NCI-H146 (cell line): ENCODE measurements around the gene ANAPC2.

Experiments
- DNase-seq: peaks from one replicate; lab custom pipeline; 2025; lab: John Stamatoyannopoulos, UW

ANAPC2 gene

DNA sequence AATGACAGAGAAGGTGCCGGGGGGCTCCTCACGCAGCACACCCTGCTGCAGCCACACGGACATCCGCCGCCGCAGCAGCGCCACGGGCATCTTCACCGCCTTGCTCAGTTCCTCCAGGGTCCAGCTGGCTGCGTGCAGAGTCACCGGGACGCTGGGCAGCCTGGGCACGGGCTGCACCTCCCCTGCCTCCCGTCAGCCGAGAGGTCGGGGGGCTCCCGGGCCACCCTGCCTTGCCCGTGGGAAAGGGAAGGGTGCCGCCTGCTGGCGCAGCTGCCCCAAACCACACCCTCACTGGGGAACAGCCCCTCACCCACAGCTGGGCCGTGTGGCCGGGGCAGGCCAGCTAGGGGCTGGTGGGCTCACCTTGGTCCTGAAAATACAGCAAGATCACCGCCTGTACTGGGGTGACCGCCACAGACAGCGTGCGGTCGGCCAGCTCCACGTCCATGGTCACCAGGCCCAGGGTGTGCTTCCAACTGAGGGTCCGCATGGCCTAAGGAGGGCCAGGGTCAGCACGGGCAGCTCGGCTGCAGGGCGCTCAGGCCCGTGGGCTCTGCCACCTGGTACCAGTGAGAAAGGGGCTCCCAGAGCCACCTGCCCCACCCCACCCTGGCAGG is 12.9 kb downstream of the ANAPC2 start:
- DNase-seq: no peak

DNA sequence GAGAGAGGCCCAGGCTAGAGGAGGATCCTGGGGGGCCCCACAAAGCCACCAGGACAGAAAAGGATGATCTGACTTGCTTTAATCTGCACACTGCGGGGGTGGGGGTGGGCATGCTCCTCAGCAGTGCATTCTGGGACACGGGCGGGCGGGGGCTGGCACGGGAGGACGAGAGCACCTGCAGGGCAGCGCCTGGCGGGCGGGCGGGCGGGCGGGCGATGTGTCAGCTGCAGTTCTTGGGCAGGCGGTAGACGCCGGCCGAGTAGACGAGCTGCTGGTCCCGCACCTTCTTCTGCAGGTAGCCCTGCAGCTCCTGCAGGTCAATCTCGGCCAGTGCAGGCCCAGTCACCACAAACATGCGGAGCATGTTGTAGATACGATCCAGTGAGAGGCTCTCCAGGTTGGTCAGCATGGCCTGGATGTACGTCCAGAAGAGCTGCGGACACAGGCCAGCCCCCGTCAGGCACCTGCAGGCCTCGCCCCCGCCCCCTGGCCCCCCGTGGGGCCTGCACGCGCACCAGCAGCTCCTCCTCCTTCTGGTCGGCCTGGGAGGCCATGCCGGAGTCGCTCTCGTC is 13.6 kb downstream of the ANAPC2 start:
- peak; percentile 80 for DNase-seq

DNA sequence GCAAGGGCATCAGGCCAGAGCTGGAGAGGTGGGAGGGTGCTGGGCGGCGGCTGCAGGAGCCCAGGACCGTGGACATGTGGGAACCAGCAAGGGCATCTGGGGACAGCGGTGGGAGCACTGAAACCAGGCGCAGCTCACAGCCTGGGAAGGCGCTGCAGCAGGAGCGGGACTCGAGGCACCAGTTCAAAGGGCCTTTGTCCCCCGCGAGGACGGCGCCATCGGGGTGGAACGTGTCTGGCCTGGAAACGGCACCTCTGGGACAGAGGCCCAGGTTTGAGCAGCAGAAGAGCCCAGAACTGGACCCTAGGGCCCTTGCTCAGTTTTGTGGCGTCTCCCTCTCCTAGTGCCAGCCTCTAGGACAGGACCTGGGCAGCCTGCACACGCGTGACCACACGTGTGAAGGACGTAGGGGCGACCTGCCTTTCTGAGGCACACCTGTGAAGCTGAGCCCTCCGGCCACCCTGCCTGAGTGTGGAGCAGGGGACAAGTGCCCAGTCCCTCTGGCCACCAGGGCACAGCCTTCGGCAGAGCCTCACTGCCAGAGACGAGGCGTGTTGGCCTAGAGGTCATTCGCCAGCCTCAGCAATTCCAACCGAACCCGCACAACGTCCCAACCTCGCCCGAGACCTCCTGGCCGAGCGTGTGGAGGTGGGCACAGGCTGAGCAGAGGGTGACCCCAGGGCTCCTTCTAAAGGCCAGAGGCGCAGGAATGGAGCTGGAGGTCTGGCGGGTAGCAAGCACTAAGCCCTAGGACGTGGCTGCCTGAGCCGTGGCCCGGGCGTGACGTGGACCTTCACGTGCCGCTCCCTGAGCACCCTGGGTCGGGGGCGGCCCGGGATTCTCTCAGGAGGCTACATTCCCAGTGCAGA is 14.3 kb downstream of the ANAPC2 start:
- DNase-seq: no peak

DNA sequence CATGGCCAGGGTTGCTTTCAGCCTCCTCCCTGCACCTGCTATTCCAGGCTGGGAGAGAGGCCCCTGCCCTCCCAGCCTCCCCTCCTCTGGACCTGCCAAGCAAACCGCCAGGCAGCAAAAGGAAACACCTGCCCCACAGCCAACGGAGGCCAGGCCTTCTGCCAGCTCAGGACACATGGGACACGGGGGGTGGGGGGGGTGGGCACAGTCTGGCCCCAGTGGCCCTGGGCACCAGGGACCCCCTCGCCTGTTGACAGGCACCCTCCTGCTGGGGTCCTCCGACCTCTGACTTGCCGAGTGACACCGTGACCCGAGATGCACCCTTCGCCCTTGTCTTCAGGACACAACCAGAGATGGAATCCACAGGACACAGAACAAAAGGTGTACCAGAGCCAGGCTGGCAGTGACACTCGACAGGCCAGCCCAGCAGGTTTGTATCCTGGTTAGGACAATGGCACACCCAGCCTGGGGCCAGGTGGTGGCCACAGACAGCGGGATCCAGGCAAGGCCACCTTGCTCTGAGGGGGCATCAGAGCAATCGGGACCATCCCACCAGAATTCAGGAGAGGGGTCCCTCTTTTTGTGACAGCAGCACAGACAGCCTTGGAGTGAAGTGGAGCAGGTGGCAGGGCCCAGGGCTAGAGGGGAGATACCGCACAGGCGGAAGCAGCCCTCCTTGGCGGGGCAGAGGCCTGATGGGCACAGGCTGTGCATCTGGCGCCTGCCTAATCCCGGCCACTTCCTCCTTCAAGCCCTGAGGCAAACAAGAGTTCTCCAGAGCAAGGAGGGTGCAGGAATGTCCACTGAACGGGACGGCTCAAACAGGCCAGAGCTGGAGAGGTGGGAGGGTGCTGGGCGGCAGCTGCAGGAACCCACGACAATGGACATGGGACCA is 15.2 kb downstream of the ANAPC2 start:
- DNase-seq: no peak

DNA sequence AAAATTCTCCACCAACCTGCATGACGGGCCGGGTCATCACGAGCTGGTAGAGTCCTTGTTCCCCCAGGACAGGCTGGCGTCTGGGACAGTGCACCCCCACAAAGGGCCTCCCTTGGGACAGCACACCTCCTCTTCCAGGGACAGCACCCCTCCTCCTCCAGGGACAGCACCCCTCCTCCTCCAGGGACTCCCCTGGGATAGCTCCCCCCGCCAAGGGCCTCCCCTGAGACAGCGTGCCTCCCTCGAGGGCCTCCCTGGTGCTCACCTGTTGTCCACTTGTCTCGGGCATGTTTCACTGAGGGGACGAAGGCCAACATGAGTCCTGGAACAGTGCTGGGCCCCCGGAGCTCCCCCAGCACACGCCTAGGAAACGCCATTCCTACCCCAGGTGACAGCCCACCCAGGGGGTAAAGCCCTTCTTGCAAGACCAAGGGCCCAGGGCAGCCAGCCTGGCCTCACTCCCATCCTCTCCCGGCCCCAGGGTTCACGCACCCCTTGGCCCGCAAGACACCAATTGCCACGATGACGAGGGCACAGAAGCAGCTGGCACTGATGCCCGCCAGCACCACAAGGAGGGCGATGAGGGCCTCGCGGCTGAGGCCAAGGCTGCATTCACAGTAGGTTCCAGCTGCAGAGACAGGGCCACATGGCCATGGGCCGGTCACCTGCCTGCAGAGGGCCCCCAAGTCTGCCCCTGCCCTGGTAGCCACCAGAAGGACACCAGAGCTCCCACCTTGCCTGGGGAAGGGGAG is 17.0 kb downstream of the ANAPC2 start:
- no peak for DNase-seq

DNA sequence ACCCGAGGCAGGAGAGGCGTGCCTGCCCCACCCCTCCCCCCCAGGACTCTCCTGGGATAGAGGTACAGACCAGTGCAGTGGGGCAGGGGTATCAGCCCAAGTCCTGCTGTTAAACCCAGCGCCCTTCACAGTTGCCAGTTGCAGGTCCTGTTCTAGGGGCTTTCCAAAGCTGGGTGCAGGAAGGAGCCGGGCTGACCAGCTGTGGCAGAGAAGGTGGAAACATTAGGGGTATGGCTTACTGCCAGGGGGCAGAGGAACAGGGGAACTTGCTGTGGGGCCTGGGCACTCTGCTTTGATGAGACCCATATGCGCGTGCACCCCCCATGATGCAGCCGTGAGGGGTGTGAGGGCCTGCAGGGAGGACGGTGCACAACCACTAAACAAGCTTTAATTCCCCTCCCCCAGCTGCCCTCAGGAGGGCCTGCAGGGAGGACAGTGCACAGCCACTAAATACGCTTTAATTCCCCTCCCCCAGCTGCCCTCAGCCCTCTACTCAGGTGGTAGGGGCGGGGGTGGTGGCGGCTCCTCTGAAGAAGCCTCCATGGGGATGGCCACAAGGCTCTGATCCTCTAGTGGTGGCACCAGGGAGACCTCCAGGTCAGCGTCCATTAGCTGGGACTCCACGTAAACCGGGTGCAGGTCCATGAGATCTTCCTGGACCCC is 17.7 kb downstream of the ANAPC2 start:
- DNase-seq: no peak

DNA sequence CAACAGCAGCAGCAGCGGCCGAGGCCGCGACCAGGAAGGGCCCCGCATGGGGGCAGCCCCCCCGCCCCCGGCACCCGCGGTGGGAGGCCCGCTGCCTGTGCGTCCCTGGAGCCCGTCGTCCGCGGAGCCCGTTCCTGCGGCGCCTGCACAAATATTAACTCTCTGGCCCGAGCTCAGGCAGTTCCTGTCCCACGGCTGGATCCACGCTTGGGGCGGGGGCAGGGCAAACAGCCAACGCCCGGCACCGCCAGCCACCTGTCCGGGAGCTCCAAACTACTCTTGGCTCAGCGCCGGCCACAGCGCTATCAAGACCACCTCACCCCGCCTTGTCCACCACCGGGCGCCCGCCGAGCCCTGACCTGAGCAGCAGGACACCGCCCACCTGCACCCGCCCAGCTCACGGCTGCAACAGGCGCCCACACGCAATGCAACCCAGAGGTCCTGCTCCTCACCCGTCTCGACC is 18.4 kb downstream of the ANAPC2 start, which contains the start of gene LRRC26:
Gene LRRC26, minus strand, starts transcription at position 156 of the 463 bp plus-strand sequence. Its CDS starts 108 bp downstream, at position 48.
- no peak for DNase-seq

DNA sequence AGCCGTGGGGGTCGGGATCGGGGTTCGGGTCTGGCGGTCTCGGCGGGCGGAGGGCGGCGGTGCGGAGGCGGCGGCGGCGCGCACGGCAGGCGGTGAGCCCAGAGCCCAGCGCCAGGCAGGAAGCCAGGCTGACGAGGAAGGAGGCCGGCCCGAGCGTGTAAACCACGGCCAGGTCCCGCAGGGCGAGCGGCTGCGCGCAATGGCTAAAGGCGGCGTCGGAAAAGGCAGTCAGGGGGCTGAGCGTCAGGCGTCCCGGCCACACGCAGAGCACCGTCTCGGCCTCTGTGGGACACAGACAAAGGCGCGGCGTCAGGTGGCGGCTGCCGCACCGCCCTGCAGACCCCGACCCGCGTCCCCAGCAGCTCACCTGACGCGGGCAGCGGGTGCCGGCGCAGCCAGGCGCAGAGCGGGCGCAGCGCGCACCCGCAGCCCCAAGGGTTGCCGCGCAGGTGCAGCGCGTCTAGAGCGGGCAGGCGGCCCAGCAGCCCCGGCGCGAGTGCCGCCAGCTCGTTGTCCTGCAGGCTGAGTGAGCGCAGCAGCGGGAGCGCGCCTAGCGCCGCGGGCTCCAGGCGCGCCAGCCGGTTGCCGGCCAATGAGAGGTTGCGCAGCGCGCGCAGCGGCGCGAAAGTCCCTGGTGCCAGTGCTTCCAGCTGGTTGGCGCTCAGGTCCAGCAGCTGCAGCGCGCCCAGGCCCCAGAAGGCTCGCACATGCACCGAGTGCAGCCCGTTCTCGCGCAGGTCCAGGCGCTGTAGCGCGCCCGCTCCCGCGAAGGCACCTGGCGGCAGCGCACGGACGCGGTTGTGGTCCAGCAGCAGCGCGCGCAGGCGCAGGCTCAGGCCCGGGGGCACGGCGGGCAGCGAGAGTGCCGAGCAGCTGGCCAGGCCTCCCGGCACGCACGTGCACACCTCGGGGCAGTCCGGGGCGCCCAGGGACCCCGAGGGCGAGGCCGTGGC is 19.2 kb downstream of the ANAPC2 start:
- peak; percentile 80 for DNase-seq

DNA sequence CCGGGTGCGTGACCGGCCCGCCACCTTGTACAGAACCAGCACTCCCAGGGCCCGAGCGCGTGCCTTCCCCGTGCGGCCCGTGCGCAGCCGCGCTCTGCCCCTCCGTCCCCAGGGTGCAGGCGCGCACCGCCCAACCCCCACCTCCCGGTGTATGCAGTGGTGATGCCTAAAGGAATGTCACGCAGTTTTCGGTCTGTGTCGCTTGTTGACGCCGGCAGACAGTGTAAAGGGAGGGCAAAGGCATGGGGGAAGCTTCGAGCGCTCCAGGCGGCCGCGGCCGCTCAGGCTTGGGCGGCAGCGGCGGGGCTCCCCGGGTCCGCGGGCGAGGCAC is 19.8 kb downstream of the ANAPC2 start:
- no peak for DNase-seq

DNA sequence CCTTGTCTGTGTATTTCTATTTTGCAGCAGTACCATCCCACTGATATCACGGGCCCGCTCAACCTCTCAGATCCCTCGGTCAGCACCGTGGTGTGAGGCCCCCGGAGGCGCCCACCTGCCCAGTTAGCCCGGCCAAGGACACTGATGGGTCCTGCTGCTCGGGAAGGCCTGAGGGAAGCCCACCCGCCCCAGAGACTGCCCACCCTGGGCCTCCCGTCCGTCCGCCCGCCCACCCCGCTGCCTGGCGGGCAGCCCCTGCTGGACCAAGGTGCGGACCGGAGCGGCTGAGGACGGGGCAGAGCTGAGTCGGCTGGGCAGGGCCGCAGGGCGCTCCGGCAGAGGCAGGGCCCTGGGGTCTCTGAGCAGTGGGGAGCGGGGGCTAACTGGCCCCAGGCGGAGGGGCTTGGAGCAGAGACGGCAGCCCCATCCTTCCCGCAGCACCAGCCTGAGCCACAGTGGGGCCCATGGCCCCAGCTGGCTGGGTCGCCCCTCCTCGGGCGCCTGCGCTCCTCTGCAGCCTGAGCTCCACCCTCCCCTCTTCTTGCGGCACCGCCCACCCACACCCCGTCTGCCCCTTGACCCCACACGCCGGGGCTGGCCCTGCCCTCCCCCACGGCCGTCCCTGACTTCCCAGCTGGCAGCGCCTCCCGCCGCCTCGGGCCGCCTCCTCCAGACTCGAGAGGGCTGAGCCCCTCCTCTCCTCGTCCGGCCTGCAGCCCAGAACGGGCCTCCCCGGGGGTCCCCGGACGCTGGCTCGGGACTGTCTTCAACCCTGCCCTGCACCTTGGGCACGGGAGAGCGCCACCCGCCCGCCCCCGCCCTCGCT is 20.4 kb downstream of the ANAPC2 start:
- peak; percentile 78 for DNase-seq

DNA sequence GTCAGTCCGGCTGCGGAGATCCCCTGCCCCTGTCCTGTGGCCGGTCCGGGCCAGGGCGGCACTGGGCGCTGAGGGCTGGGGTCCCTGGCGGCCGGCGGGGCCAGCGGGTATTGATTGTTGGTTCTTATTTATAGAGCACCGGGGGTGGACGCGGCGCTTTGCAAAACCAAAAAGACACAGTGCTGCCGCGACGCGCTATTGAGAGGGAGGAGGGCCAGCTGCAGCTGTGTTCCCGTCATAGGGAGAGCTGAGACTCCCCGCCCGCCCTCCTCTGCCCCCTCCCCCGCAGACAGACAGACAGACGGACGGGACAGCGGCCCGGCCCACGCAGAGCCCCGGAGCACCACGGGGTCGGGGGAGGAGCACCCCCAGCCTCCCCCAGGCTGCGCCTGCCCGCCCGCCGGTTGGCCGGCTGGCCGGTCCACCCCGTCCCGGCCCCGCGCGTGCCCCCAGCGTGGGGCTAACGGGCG is 21.0 kb downstream of the ANAPC2 start:
- DNase-seq: peak; percentile 29

DNA sequence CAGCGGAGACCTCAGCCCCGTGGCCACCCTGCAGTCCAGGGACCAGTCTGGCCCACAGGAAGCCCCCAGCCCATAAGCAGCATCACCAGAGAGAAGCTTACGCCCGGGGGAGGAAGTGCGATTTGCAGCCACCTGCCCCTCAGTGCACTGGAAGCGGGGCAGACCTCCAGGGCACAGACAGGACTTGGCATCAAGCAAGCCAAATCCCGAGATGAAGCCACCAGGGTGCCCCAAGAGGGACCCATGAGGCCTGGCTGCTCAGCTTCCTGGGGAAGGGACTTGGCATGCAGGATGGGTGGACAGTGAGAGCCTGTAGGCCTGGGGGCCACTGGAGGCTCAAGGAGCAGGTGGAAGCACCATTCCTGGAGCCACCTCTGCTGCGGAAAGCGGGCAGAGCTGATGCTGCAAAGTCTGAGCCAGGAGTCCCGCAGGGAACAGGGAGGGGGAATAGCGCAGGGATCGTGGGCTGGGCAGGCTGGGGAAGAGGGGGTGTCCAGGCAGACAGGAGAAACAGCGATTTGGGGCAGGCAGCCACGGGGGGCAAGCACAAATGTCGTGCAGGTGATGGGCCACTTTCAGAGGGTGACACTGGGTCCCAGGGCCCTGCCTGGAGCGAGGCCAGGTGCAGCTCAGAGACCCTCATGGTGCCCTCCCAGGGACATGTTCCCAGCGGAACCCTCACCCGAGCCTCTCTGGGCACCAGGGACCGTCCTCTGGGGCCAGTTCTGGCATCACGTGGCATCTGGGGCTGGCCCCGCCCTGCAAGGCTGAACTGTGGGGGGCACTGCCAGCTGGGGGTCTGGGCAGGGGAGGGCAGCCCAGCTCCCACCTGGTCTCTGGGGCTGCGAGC is 21.8 kb downstream of the ANAPC2 start:
- DNase-seq: no peak

DNA sequence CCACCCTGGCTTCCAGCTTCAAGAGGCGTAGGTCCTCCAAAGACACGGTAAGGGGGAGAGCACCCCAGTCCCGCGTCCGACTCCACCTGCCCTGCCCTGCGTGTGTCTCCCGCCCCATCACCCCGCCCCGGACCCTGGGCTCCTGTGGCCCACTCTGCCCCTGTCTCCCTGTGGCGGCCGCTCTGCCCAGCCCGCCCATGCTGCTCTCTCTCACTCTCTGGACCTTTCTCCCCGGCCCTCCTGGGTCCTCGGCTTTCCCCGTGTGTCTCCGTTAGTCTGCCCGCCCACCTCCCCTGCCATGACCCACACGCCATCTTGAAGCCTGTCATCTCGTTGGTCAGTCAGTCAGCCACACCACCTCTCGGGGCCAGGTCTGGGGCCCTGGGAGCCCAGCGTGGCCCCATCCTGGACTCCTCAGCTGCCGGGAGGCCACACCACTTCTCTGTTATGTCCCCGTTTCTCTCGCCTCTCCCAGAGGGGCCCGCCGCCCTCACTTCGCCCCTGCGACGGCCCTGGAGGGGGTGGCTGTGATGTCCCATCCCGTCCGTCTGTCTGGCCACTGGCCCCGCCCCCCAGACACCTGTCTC is 23.0 kb downstream of the ANAPC2 start:
- no peak for DNase-seq

DNA sequence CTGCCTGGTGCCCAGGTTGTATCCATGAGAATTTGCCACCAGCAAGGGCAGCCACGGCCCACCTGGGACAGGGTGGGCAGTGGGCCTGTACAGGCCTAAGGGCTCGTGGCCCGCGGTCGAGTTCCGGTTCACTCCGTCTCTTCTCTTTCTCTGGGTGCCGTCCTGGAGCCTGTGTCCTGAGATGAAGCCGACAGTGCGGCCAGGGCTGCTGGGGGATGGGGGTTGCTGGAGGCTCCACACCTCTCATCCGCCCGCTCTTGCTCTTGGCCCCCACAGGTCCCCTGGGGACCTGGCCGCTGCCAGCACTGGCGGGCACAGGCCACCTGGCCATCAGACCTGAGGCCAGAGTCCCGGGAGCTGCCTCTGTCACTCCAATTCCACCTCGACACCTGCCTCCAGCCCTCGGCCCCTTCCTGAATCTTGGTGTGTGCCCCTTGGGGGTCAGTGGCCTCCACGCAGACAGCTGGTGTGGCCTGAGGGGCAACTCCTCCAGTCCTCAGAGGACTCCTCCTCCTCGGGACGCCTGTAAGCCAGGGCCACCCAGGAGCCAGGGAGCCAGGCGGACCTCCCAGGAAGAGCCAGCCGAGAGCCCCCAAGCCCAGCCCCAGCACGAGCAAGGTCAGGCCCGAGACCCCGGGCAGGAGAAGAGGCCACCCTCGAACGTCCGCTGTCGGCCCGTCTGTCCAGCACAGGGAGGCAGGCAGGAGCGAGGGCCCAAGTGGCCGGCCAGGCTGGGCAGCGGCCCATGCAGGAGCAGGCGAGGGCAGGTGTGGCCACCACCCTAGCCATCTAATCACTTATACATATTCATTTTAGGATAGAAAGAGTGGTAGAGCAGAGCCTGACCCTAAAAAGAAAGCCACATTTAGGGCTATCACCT is 23.8 kb downstream of the ANAPC2 start:
- no peak for DNase-seq

DNA sequence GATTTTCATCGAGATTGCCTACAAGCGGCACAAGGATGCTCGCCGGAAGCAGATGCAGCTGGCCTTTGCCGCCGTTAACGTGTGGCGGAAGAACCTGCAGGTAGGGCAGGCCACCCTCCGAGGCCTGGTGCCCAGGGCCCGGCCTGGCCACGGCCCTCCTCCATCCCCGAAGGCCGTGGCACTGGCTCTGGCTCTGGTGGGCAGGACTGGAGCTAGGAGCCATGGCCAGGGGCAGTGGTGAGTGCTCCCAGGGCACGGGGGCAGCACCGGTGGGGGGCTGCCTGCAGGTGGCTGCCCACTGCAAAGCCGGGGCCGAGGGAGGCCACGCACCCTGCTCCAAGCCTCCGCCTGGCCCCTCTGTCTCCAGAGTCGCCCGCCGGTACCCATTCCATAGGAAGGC is 24.6 kb downstream of the ANAPC2 start:
- DNase-seq: no peak

DNA sequence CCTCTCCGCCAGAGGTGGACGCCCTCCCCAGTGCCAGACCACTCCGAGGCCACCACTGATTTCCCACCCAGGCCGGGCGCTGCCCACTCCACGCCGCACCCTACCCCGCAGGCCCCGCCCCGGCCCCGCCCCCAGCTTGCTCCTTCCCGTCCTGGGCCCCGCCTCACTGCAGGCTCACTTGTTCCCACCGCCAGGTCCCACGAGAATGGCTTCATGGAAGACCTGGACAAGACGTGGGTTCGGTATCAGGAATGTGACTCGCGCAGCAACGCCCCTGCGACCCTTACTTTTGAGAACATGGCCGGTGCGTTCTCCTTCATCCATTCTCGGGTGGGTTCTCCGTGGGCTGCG is 25.0 kb downstream of the ANAPC2 start:
- DNase-seq: no peak
